Caki2 (cell line): Measurements from ENCODE around the gene PTPRB. TPM values are rescaled to one million over a fixed set of nuclear protein-coding genes. Genes with fewer than 3 reads are reported as not detected.

Source experiments
- DNase-seq: peaks from one replicate; pipeline ENCODE4 v3.0.0-alpha.2; 2015; ENCODE audit warnings: low read depth
- in situ Hi-C: cut with HindIII; loops from 2 replicates; pipeline ENCODE4 v1.10.0; 2016; ENCODE audit warnings: low sequenced_read_pairs, low pct_unique_long_range_greater_than_20kb, mixed read lengths
- total RNA-seq: library from RNA; depleted of rRNA; stranded (reverse); fragments of >200 nt; shearing (Covaris generic); gene quantifications from 2 replicates; pipeline ENCODE4 v1.2.3, GENCODE V29; 2014; ENCODE audit warnings: low replicate concordance; rRNA removed

Gene PTPRB
- total RNA-seq, result 2.8 and 3.2 TPM in 2 replicates

- DNase-seq, result peak; percentile 14
- in situ Hi-C loops, result no loop called here
These were observed at the start of gene PTPRB for GRCh38 chr12:70637303-70638085. PTPRB (minus strand) TSS chr12:70637429; CDS start chr12:70637395, 34 bp downstream.

GRCh38 chr12:70686907-70687306, 49.7 kb upstream of the PTPRB start:
- no peak for DNase-seq
- in situ Hi-C loops, result no loop called here

GRCh38 chr12:70686299-70686698, 49.1 kb upstream of the PTPRB start:
- DNase-seq, result no peak
- in situ Hi-C loops, result no loop called here

GRCh38 chr12:70683976-70684375, 46.7 kb upstream of the PTPRB start:
- DNase-seq, result no peak
- in situ Hi-C loops, result no loop called here

GRCh38 chr12:70671698-70672097, 34.5 kb upstream of the PTPRB start:
- DNase-seq, result no peak
- in situ Hi-C loops, result no loop called here

GRCh38 chr12:70670948-70671347, 33.7 kb upstream of the PTPRB start:
- in situ Hi-C loops, result no loop called here
- no peak for DNase-seq

GRCh38 chr12:70667253-70667652, 30.0 kb upstream of the PTPRB start:
- in situ Hi-C loops, result no loop called here
- no peak for DNase-seq

- DNase-seq, result no peak
- in situ Hi-C loops, result no loop called here
These were observed 29.1 kb upstream of the PTPRB start for GRCh38 chr12:70666364-70666763.

- DNase-seq, result no peak
- in situ Hi-C loops, result no loop called here
These were observed 27.2 kb upstream of the PTPRB start for GRCh38 chr12:70664465-70664881.

- in situ Hi-C loops, result no loop called here
- DNase-seq, result no peak
These were observed 26.6 kb upstream of the PTPRB start for GRCh38 chr12:70663838-70664237.

GRCh38 chr12:70661466-70662161, 24.4 kb upstream of the PTPRB start:
- peak; percentile 80 for DNase-seq
- in situ Hi-C loops, result no loop called here

GRCh38 chr12:70660620-70661219, 23.5 kb upstream of the PTPRB start:
- in situ Hi-C loops, result no loop called here
- DNase-seq, result peak; percentile 90

- DNase-seq, result no peak
- in situ Hi-C loops, result no loop called here
These were observed 22.9 kb upstream of the PTPRB start for GRCh38 chr12:70660002-70660604.

- in situ Hi-C loops, result no loop called here
- DNase-seq, result no peak
These were observed 21.9 kb upstream of the PTPRB start for GRCh38 chr12:70659077-70659606.

- in situ Hi-C loops, result no loop called here
- DNase-seq, result no peak
These were observed 20.5 kb upstream of the PTPRB start for GRCh38 chr12:70657616-70658286.

- in situ Hi-C loops, result no loop called here
- no peak for DNase-seq
These were observed 15.2 kb upstream of the PTPRB start for GRCh38 chr12:70652451-70652850.

GRCh38 chr12:70648831-70649230, 11.6 kb upstream of the PTPRB start:
- peak; percentile 46 for DNase-seq
- in situ Hi-C loops, result no loop called here

- in situ Hi-C loops, result no loop called here
- DNase-seq, result no peak
These were observed 11.0 kb upstream of the PTPRB start for GRCh38 chr12:70648191-70648590.
